Stimulated activated CD4-positive, alpha-beta T cell treated with anti-CD3 and anti-CD28 coated beads, Interleukin-4, amount 100 ng/mL, for 4 hours (primary cell): ENCODE results near the gene COPG2.
"Not testable (repeated sequence)": the region's sequence is repeated elsewhere in the genome, so short reads cannot be mapped to it uniquely, and the experiment has no call there.

Experiments
- DNase-seq, 2 experiments: peaks; one replicate each; pipeline ENCODE4 v3.0.0-alpha.2; 2020

COPG2 gene

GRCh38 chr7:130648580-130648979 is 20.0 kb downstream of the COPG2 start:
- DNase-seq = no peak

GRCh38 chr7:130642383-130642782 is 26.2 kb downstream of the COPG2 start:
- no peak for DNase-seq

- no peak for DNase-seq
Measured at GRCh38 chr7:130641497-130641896, 27.1 kb downstream of the COPG2 start.

- no peak for DNase-seq
Measured at GRCh38 chr7:130641040-130641439, 27.5 kb downstream of the COPG2 start.

GRCh38 chr7:130639388-130639787 is 29.2 kb downstream of the COPG2 start:
- no peak for DNase-seq

- no peak for DNase-seq
Measured at GRCh38 chr7:130632111-130632510, 36.4 kb downstream of the COPG2 start.

GRCh38 chr7:130628901-130629300 is 39.6 kb downstream of the COPG2 start:
- no peak for DNase-seq

- DNase-seq = no peak
Measured at GRCh38 chr7:130627775-130628174, 40.8 kb downstream of the COPG2 start.

GRCh38 chr7:130622866-130623265 is 45.7 kb downstream of the COPG2 start:
- no peak for DNase-seq

GRCh38 chr7:130615583-130615982 is 53.0 kb downstream of the COPG2 start:
- no peak for DNase-seq

GRCh38 chr7:130614449-130614848 is 54.1 kb downstream of the COPG2 start:
- DNase-seq = no peak

GRCh38 chr7:130611218-130611617 is 57.3 kb downstream of the COPG2 start:
- no peak for DNase-seq

GRCh38 chr7:130607066-130607465 is 61.5 kb downstream of the COPG2 start:
- not testable (repeated sequence) for DNase-seq

- no peak for DNase-seq
Measured at GRCh38 chr7:130606161-130606560, 62.4 kb downstream of the COPG2 start.

- DNase-seq = no peak
Measured at GRCh38 chr7:130598056-130598455, 70.5 kb downstream of the COPG2 start.

GRCh38 chr7:130595986-130596385 is 72.6 kb downstream of the COPG2 start:
- DNase-seq = no peak

- DNase-seq = no peak
Measured at GRCh38 chr7:130593033-130593432, 75.5 kb downstream of the COPG2 start.

- DNase-seq = not testable (repeated sequence)
Measured at GRCh38 chr7:130591464-130591863, 77.1 kb downstream of the COPG2 start.

- DNase-seq = not testable (repeated sequence)
Measured at GRCh38 chr7:130585932-130586331, 82.6 kb downstream of the COPG2 start.

- DNase-seq = not testable (repeated sequence)
Measured at GRCh38 chr7:130575110-130575509, 93.4 kb downstream of the COPG2 start.

GRCh38 chr7:130570144-130570543 is 98.4 kb downstream of the COPG2 start:
- not testable (repeated sequence) for DNase-seq

- DNase-seq = no peak
Measured at GRCh38 chr7:130566898-130567280, 101.7 kb downstream of the COPG2 start.

- no peak for DNase-seq
Measured at GRCh38 chr7:130566168-130566897, 102.2 kb downstream of the COPG2 start.

- DNase-seq = no peak
Measured at GRCh38 chr7:130560972-130561371, 107.6 kb downstream of the COPG2 start.

GRCh38 chr7:130559184-130559583 is 109.4 kb downstream of the COPG2 start:
- DNase-seq = no peak
